Inflammatory macrophage treated with lipopolysaccharide for 4 hours (primary cell): Measurements from ENCODE around the gene LIME1.

Experiments
- DNase-seq: peaks from one replicate; pipeline ENCODE4 v3.0.0-alpha.2; 2020

The LIME1 gene

DNA sequence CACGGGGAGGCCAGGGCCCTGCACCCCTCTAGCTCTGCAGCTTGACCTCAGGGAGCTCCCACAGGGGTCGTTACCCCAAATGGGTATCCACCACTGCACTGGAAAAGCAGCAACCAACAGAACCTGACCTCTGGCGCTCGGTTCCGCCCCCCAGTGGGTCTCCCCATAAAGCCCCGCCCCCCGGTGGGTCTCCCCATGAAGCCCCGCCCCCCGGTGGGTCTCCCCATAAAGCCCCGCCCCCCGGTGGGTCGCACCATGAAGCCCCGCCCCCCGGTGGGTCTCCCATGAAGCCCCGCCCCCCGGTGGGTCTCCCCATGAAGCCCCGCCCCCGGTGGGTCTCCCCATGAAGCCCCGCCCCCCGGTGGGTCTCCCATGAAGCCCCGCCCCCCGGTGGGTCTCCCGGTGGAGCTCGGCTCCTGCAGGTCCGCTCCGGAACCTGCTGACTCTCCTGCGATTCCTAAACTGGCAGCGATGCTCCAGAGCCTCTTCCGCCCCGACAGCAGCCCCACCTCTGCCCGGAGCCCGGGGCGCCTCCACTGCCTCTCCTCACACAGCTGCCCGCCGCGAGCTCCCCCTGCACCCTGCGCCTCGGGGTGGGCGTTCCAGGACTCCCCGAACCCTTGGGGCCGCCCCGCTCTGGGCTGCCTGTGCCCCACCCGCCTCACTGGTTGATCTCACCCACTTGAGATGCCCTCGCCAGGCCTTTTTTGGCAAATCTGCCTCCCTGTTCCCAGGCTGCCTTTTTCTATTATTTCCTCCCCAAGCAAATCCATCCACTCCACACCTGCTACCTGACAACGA lies 15.2 kb downstream of the LIME1 start:
- DNase-seq: no peak

DNA sequence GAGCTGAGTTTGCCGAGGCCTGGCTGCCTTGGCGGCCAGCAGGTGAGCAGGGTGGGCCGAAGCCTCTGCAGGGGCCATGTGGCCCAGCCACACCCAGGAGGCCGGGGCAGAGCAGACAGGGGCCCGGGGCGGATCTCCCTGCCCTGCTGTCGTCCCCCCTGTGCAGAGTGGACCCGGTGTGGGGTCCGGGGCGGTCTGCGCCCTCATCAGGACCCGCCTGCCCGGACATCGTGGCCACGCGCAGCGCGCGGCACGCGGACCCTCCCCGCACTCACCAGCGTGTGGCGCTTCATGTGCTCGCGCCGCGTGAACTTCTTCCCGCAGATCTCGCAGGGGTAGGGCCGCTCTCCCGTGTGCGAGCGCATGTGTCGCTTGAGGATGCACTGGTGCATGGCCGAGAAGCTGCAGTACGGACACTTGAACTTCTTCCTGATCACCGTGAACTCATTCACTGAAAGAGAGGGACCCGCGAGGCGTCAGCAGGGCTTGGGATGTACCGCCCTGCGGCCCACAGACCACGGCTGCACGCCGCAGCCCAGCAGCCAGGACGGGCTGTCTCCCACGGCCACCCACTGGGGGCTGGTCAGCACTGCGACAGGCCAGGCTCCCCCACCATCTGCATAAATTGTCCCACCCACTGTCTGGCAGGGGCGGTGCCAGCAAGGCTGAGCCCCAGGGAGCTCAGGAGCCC lies 16.1 kb downstream of the LIME1 start:
- DNase-seq: no peak

DNA sequence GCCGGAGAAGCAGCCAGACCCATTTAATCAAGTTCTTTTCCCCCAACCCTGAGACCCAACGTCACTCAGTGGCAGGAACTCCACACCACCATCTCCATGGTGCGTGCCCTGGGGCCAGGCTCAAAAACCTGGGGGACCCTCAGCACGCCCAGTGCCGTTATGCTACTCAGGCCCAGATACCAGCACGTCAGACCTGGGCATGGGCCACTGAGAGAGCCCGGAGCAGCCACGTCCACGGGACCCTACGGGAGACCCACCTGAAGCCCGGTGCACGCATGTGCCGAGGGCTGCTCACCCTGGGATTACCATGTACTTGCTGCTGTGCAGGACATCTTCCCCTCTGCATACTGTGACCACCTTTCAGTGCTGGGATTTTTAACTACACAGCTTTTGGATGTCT lies 16.9 kb downstream of the LIME1 start:
- no peak for DNase-seq

DNA sequence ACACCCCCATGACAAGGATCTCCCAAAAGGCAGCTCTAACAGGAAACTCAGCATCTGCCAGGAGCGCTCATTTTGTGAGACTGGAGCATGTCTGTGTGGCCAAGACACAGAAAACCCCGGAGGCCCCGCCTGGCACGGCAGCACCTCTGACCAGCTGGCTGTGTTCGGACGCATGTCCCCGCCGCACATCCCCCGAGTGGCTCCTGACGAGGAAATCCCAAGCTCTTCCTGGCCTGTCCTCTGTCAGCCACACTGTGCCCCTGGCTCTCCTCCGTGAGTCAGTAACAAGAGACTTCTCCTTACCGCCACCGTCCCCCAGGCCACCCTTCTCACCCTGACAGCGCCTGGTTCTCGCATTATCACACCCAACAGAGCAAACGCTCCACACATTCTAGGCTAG lies 17.5 kb downstream of the LIME1 start:
- DNase-seq: no peak

DNA sequence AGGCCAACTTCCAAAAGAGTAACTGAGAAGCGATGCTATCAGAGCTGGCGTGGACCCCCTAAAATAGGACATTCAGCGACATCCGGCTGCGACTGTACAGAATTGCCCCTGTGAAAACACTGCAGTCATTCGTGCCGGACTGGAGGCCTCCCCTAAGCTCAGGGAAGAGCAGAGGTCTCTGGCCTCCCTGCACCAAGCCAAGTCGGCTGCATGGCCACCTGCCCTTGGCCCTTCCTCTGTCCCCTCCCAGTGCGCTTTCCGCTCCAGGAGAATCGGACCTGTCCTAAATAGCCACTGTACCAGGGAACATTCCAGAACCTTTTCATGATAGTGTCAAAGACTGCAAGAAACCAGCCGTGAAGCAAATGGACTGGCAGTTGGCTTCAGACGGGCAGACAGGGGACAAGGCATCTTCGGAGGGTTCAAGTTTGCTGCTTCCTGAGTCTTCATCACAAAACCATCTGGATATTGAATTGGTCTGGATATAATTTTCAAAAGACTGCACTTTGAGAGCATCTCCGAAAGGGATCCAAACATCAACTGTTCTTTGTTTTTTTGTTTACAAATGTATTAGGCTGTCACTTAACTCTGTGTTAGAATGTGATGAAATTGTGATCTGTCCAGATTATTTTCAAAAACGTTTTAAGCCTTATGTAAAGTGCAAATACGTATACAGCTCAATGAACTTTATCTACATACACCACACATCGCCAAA lies 19.6 kb downstream of the LIME1 start:
- no peak for DNase-seq

DNA sequence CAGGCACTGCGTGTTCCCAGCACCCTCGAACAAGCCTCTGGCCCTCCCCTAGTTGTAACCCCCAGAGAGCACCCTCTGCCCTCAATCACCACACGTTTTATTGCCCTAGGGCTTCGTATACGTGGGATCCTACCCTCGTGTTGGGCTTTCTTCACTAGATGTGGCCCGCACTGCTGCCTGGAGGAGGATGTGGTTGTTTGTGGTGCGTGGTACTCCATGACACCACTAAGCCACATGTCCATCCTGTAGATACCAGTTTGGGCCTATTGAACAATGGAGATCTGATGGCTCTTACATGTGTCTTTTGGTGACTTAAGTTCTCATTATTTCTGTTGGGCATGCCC lies 20.2 kb downstream of the LIME1 start:
- no peak for DNase-seq

DNA sequence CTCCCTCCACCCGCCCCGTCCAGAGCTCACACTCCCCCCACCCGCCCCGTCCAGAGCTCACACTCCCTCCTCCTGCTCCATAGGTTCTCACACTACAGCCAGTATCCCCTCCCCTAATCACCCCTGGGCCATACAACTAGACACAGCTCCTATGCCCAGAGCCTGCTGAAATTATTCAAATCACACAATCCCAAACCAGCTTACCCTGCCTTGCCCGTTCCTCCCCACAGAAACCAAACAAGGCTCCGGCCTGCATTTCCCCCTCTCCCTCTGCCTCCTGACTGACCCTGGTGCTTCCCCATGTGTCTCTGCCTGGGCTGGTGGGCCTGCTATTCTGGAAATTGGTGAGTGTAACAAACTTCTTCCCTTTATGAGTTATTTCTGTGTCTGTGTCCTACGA lies 21.7 kb downstream of the LIME1 start:
- DNase-seq: no peak

DNA sequence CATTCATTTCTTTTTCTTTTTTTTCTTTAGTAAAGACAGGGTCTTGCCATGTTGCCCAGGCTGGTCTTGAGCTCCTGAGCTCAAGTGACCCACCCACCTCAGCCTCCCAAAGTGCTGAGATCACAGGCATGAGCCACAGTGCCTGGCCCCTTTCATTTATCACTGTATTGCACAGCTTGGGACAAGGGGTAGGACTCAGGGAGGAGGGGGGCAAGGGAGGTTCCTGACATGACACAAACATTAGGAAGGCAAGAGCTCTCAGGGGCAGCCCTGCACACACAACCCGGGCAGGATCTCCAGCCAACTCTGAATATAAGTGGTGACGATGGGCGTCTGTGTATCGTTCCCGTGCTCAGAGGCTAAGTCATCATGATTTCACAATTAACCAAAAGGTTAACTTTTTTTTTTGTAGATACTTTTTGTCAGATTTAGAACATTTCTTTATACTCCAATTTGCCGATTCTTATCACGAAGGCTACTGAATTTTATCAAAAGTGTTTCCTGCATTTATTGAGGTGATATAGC lies 23.0 kb downstream of the LIME1 start:
- no peak for DNase-seq

DNA sequence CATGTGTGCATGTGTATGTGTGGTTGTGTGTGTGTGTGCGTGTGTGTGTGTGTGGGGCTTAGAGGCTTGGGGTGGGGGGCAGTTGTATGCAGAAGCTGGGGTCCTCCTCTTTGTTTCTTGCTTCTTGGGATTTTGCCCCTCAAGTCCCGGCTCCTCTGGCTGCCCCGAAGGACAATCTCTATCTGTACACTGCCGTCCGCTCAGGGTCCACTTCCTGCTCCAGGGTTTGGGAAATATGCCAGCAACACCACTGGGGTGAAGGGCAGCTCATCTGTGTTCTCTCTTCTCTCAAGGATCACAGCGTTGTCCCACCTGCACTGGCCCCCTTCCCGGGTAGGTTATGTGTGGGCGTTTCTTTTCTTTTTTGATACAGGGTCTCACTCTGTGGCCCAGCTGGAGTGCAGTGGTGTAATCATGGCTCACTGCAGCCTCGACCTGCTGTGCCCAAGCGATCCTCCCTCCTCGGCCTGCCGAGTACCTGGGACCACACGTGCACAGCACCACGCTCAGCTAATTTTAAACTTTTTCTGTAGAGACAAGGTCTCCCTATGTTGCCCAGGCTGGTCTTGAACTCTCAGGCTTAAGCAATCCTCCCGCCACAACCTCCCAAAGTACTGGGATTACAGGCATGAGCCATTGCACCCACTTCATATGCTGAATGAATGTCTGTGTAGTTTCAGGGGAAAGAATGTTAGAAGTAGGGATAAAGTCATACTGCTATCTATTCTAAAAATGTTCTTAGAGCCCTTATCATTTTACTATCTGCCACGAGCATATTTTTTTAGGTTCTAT lies 28.8 kb downstream of the LIME1 start:
- no peak for DNase-seq

DNA sequence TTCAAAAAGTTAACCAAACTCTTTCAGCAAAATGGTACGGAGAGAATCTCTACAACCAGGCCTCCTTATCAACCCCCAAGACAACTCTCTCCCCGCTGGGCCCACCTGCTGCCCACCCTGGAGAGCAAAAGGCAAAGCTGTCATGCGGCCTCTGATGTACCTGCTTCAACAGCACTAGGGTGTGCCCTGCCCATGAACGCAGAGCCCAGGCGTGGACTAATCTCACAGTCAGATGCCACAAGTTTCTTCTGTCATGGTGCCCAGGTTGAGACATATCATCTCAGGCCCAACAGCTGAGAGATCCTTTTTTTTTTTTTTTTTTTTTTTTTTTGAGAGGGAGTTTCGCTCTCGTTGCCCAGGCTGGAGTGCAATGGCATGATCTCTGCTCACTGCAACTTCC lies 29.4 kb downstream of the LIME1 start:
- no peak for DNase-seq

DNA sequence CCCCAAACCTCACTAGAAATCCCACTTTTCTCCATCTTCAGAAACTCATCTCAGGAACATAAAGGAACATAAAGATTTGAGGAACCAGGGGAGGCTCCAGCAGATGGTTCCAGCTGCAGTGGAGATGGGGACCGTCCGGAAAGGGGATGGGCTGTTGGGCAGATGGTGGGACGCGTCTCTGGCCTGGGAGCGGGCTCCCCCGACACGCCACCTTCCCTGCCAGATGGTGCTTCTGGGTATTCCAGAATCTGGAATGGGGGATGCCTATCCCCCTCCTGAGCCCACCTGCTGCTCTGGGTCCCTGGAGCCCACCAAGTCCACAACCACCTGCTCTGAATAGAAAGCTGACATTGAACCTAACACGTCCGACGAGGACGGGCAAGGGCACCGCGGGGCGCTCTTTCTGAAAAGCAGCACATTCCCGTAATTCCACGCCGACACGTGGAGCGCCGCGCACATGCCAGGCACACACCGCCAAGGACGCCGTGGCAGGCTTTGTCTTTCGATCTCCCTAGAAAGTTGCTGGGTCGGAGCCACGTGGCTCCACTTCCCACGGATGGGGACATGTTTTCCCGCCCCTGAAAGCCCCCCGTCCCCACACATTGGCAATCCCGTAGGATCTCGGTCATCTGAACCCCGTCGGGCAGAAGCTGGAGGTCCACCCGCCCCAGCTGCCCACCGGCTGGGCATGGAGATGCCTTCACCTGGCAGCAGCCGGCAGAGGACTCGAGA lies 30.4 kb downstream of the LIME1 start:
- no peak for DNase-seq

DNA sequence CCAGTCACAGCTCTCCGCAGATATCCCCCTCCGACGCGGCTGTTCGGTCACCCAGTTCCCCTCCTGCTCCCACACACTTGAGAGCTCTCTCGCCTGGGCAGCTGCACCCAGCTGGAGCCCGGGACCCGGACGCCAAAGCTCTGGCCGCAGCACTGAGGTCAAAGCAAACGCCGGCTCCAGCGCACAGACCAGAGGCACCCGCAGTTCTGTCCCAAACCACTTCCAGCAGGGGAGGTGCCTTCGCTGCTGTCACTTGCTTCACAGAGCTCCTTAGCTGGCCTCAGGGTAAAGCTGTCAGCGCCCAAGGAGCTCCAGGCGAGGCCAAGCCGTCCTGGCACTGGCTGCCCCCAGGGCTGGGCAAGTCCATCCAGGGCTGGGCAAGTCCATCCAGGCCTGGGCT lies 31.0 kb downstream of the LIME1 start:
- no peak for DNase-seq

DNA sequence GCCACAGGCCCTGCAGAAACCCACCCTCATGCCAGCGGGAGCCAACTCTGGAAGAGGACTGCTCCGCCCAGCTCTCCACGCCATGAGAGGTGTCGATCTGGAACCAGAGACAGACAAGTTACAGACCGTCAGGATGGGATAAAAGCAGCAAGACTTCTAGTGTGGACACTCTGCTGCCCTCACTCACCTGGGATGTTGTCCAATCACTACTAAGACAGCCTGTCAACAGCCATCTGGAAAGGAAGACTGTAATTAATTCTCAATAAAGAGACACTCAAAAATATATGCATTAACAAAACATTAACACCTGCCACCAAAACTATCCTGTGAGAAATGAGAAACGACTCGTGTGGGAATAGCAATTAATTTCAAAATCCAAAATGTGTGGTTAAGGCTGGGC lies 31.4 kb downstream of the LIME1 start:
- DNase-seq: no peak

DNA sequence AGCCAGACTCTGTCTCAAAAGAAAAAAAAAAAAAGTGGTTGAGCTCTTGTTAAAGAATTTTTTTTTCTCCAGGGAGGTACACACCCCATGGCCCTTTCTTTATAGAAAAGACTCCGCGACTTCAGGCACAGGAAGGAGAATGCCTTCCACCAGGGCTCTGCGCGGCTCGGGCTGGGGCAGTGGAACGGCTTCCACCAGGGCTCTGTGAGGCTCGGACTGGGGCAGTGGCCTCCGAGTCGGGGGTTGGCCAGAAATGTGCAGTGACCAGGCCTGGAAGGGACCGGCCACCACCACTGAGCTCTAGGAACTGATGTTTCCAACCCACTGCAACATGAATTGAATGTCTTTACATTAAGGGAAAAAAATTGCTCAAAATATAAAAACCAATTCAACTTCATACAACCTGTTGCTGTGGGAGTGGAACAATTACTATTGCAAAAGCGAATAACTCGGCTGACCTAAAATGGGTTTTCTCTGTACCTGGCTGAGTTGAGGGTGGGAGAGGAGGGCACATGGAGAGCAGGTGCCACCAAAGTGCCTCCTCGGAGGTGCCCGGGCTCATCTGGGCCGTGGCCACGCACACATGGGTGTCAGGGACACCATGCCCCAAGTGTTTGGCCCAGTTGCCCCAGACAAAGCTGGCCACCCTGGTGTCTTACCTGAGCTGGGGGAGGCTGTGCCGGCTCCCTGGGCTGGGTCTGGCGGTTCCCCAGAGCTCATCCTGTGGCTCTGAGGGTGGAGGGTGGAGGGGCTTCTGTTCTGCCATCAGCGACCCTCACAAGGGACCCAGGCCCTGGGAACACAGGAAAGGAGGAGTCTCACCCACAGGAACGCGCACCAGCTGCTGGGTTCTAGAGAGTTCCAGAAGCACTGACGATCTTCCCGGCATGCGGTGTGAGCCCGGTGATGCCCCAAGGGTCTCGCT lies 32.4 kb downstream of the LIME1 start:
- no peak for DNase-seq

DNA sequence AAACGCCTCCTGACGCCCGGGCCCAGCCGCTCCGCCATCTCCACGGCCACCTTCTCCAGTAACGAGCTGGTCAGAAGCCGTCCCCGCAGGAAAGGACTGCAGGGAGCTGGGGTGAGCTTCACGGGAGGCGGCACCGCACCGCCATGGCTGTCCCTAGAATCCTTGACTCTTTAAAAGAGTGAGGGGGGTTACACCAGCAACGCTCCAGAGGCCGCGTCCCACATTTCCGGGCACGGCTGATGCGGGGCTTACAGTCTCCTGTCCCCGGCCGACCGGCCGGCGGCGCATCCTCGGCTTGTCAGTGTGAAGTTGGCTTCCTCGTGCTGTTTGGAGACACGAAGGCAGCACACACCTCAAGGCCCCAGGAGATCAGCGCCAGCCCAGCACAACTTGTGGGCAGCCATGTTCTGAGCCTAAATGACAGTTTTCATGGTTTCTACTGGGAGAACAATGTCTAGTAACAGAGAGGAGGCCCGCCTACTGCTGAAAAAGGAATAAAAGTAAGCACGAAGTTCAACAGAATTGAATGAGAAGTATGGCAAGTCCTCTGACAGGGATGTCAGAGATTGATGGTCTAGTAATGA lies 33.5 kb downstream of the LIME1 start:
- no peak for DNase-seq

DNA sequence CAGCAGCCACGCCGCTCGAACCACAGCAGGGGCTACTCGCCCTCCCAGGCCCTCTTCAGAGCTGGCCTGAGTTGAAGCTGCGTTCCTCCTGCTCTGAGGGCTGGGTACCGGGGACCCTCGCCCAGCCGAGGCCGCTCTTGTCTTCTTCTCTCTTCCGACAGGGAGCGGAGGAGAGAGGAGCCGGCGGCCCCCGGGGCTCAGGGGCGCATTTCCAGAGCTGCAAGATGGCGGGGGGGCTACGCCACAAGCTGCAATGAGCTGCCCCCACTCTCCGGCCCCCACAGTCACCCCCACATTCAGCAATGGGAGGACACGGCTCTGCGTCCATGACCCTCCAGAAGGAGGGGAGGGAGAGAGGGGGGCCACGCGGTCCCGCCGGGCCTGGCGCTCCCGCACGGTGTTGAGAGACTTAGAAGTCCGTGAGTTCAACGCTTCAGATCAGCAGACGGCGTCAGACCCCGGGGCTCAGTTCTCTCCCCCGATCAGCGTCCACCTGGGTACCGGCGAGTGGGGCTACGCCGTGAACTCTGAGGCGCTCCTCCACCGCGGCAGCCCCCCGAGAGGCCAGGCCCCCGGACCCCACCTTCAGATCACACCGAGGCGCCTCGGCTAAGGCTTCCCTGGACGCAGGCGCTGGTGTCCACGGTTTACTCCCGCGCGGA lies 34.7 kb downstream of the LIME1 start:
- no peak for DNase-seq

DNA sequence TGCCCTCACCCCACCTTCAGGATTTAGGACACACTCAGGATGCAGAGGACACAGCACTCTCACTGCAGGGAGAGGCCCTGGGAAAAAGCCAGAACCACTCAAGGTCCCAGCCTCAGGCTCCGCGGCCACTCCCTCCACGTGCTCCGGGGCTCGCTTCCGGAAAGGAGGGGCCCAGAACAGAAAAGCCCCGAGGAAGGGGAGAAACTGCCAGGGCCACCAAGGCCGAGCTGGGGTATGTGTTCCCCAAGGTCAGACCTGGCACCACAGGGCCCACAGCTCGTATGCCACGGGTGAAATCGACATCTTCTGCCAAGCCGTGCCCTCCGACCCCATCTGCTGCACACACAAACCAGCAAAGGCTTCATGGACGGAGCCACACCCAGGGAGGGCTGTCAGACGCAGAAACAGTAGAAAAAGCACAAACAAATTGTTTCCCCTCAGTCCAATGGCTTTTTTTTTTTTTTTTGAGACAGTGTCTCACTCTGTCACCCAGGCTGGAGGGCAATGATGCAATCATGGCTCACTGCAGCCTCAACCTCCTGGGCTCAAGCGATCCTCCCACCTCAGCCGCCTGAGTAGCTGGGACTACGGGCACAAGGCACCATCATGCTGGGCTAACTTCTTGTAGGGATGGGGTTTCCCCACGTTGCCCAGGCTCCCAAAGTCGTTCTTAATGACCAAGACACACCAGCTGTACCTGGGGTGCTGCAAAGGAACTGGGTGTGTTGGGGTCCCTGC lies 36.5 kb downstream of the LIME1 start:
- DNase-seq: no peak

DNA sequence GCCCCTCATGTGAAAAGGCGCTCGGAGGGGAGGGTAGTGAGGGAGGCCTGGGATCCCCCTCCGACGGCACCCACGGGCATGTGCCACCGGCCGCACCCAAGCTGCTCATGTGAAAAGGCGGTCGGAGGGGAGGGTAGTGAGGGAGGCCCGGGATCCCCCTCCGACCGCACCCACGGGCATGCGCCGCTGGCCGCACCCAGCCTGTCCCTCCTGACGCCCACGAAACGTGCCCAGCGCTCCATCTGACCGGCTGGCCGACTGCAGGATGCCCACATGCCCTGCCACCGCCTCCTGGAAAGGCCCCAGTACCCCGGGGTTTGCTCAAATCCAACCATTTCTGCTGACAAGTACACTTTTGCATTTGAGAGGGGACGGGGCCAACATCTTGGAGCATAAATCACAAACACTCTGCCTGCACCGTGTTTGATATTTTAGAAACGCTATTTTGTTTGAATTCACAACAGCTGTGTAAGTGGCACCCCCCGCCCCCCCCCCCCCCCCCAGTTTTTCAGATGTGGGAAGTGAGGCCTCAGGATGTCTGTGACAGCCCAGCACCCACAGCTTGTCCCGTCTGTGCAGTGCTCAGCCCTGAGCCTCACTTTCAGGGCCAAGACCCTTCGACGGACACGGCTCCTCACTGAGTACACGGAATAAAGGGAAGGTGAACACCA lies 37.2 kb downstream of the LIME1 start:
- DNase-seq: no peak

DNA sequence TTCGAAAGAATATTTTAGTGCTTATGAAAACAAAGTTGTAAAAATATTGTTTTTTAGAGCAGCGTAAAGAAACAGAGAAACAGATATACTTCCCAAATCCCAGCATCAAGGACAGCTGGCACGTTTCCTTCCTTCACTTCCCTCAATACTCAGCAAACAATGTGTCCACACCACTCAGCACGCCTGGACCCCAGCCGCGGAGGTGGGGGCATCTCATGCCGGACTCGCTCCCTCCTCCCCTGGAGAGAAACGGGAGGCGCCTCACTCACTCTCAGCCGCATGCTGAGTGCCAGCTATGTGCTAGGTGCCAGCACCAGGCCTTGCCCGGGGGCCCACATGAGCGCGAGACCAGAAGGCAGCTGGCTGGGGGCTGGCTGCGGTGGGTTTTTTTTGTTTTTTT lies 37.8 kb downstream of the LIME1 start:
- DNase-seq: no peak
